Ascending aorta (tissue), 2 donors: Measurements from ENCODE around the gene SLC25A19. TPM values are rescaled to one million over a fixed set of nuclear protein-coding genes. Genes with fewer than 3 reads are reported as not detected.

Source experiments
- DNase-seq, 2 donors: peaks; one replicate each; pipeline ENCODE4 v3.0.0-alpha.2; 2019; ENCODE audit warnings: low spot score in 2 of 2
- H3K27ac ChIP-seq, 2 donors: fragments of 200-600 bp; sonication (generic); one replicate each; pipeline ENCODE4 v1.5.1; 2016 to 2017; ENCODE audit warnings: mild to moderate bottlenecking in 1 of 2
- H3K27me3 ChIP-seq: fragments of 200-600 bp; sonication (generic); one replicate; pipeline ENCODE4 v1.5.1; 2017
- H3K36me3 ChIP-seq, 2 donors: fragments of 200-600 bp; sonication (generic); one replicate each; pipeline ENCODE4 v1.5.1; 2016
- H3K4me1 ChIP-seq, 2 donors: fragments of 200-600 bp; sonication (generic); one replicate each; pipeline ENCODE4 v1.5.1; 2016 to 2017; ENCODE audit warnings: mild to moderate bottlenecking in 1 of 2
- H3K4me3 ChIP-seq, 2 donors: fragments of 200-600 bp; sonication (generic); one replicate each; pipeline ENCODE4 v1.5.1; 2016 to 2017; ENCODE audit warnings: mild to moderate bottlenecking in 1 of 2
- H3K9me3 ChIP-seq, 2 donors: fragments of 200-600 bp; sonication (generic); one replicate each; pipeline ENCODE4 v1.5.1; 2016
- intact Hi-C: fragments of 100-400 bp; cut with DNase I; formaldehyde crosslinking; loops from one replicate; pipeline ENCODE4 v1.15.1; 2023
- total RNA-seq: library from RNA; depleted of rRNA; stranded (reverse); fragments of >200 nt; gene quantifications from one replicate; pipeline ENCODE4 v1.1.0, GENCODE V29; 2016
- TF ChIP-seq, protein P1 (sequence below), 3 experiments: fragments of 200-600 bp in 2 of 3; fragments of 450-650 bp in 1 of 3; sonication (generic) in 2 of 3; IDR thresholded peaks; one replicate each; pipeline ENCODE4 v1.5.1; 2016 to 2019; ENCODE audit warnings: antibody characterized with exemption in 3 of 3, mild to moderate bottlenecking in 1 of 3, moderate library complexity in 1 of 3

The SLC25A19 gene
- total RNA-seq, 1 donor from 2014 or later: 1.3 TPM

DNA sequence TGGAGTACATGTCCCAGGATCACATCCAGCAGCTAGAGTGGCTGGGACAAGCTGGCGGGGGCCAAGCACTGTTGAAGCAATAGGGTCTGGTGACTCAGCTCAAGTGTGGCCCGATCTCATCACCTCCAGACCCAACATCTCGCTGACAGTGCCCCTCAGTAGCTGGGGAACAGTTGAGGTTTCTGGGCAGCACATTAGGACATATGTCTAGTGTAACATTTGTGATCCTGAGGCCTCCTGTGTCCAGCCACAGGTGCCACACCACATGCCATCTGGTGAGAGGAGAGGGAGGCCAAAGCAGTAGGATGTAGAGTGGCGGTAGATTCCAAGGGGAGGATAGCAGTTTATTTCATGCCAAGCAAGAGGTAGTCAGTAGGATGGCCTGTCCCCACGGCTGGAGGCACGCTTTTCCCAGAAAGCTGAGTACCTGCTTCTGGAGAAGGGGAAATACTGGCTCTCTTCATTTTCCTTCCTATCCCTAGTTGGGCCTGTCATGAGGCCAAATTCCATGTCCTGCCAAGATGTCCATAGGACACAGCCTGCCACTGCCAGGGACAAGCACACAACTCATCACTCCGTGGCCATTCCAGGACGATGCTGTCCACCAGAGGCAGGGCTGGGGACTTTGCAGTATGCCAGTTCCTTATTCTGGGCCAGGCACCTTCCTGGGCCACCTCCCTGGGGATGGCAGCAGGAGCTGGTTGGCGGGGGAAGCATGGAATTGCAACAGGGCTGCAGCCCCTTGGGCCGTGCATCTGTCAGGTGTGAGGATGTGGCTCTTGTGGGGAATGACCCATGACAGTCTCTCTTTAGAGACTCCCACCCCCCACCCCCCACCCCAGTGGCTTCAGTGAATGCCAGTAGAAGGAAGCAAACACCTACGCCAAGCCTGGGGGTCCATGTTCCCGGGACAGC, 51.9 kb downstream of the SLC25A19 start:
- TF ChIP-seq, protein P1, sequence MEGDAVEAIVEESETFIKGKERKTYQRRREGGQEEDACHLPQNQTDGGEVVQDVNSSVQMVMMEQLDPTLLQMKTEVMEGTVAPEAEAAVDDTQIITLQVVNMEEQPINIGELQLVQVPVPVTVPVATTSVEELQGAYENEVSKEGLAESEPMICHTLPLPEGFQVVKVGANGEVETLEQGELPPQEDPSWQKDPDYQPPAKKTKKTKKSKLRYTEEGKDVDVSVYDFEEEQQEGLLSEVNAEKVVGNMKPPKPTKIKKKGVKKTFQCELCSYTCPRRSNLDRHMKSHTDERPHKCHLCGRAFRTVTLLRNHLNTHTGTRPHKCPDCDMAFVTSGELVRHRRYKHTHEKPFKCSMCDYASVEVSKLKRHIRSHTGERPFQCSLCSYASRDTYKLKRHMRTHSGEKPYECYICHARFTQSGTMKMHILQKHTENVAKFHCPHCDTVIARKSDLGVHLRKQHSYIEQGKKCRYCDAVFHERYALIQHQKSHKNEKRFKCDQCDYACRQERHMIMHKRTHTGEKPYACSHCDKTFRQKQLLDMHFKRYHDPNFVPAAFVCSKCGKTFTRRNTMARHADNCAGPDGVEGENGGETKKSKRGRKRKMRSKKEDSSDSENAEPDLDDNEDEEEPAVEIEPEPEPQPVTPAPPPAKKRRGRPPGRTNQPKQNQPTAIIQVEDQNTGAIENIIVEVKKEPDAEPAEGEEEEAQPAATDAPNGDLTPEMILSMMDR (IDR thresholded peaks at IDR 0.05): no peak

DNA sequence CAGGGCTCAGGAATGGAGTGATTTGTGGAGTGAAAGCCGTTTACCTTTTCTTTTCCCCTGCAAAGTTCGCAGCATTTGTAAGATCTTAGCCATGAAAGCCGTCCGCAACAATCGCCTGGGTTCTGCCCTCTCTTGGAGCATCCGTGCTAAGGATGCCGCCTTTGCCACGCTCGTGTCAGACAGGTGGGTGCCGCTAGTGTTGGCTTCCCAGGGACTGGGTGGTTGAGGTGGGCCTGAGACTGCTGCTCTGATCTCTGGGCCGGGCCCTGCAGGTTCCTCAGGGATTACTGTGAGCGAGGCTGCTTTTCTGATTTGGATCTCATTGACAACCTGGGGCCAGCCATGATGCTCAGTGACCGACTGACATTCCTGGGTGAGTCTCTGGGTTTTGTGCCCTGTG, 56.4 kb downstream of the SLC25A19 start:
- intact Hi-C loops: no loop called here
- DNase-seq: no peak
- Histone ChIP-seq H3K36me3 (peaks cover 74 to 81% of the 10 kb centered on the region in 2 donors), H3K4me3 (no peak overlapping the region), H3K4me1 (no peaks in the 10 kb centered on the region), H3K9me3 (no peaks in the 10 kb centered on the region), H3K27me3 (no peaks in the 10 kb centered on the region), H3K27ac (no peak overlapping the region)
- TF ChIP-seq, protein P1 (IDR thresholded peaks at IDR 0.05): no peak

More for the DNA sequence above, 51.9 kb downstream of the SLC25A19 start:
- Histone ChIP-seq H3K27me3 (no peaks in the 10 kb centered on the region), H3K36me3 (peaks cover 84 to 91% of the 10 kb centered on the region in 2 donors), H3K4me1 (no peaks in the 10 kb centered on the region), H3K27ac (no peak overlapping the region), H3K4me3 (no peak overlapping the region), H3K9me3 (no peaks in the 10 kb centered on the region)
- intact Hi-C loops: loop anchor here (1.0 kb wide), 1 partner anchor 123 kb away; no protein-coding TSS in a partner anchor
- no peak for DNase-seq

DNA sequence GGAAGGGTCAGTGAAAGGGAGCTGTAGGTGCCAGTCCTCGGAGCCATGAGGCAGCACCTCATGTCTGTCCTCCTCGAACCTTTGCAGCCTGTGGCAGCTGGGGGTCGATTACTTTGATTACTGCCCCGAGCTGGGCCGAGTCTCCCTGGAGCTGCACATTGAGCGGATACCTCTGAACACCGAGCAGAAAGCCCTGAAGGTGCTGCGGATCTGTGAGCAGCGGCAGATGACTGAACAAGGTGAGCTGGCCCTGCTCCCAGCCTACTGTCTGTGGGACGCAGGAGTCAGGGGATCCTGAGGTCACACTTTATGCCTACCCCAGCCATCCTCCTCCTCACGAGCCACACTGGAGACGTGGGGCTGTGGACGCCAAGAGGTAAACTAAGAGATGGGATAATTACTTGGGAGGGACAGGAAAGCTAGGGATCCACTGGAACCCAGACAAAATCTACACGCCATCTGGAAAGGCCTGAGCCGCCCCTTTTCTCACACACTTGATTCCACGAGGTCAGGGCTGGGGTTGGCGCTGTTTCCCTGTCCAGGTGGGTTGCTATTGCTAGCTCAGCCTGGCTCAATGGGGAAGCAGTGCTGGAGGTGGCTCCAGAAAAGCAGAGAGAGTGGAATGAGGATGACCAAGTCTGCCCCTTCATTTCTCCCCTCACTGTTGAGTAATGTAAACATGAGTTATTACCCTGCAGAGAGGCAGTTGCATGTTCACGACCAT, 57.3 kb downstream of the SLC25A19 start:
- Histone ChIP-seq H3K4me1 (no peaks in the 10 kb centered on the region), H3K27ac (no peak overlapping the region), H3K36me3 (peaks cover 70 to 76% of the 10 kb centered on the region in 2 donors), H3K4me3 (no peak overlapping the region), H3K27me3 (no peaks in the 10 kb centered on the region), H3K9me3 (no peaks in the 10 kb centered on the region)
- intact Hi-C loops: no loop called here
- DNase-seq: no peak
- TF ChIP-seq, protein P1 (IDR thresholded peaks at IDR 0.05): no peak

DNA sequence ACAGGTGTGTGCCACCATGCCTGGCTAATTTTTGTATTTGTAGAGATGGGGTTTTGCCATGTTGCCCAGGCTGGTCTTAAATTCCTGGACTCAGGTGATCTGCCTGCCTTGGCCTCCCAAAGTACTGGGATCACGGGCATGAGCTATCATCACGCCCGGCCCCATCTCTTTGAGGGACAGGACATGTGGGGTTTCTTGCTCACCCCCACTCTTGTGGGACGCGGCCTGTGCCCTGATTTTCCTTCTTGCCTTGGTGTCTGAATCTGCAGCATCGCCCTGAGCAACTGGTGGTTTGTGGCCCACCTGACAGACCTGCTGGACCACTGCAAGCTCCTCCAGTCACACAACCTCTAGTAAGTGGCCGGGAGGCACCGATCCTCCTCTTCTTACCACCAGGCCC, 58.2 kb downstream of the SLC25A19 start:
- no peaks in the 10 kb centered on the region for H3K4me1 ChIP-seq
- intact Hi-C loops: no loop called here
- TF ChIP-seq, protein P1 (IDR thresholded peaks at IDR 0.05): no peak
- no peak overlapping the region for H3K27ac ChIP-seq
- H3K27me3 ChIP-seq: no peaks in the 10 kb centered on the region
- H3K4me3 ChIP-seq: no peak overlapping the region
- H3K36me3 ChIP-seq: peaks cover 75 to 76% of the 10 kb centered on the region in 2 donors
- no peaks in the 10 kb centered on the region for H3K9me3 ChIP-seq
- no peak for DNase-seq

DNA sequence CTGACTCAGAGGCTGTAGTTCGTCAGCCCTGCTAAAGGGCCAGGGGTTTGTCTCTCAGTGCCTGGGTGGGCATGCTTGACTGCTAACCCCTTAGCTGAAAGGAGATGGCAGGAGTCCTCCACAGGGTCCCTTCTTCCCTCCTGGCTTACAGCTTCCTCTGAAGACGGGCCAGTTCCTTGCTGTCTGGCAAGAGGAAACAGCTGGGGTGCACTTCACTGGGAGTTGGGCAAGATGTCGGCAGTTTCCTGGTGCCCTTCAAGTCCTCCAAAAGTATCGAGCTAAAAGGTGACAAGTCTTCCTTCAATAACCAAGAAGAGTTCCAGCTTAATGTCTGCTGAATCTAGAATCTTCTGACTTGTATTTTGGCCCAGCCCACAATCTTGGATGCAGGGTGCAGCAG, 60.4 kb downstream of the SLC25A19 start:
- no peak overlapping the region for H3K4me3 ChIP-seq
- no peaks in the 10 kb centered on the region for H3K4me1 ChIP-seq
- no peaks in the 10 kb centered on the region for H3K9me3 ChIP-seq
- peaks cover 67 to 78% of the 10 kb centered on the region in 2 donors for H3K36me3 ChIP-seq
- H3K27me3 ChIP-seq: no peaks in the 10 kb centered on the region
- intact Hi-C loops: no loop called here
- peak overlapping the region in 1 of 2 donors; percentile 19 for H3K27ac ChIP-seq
- no peak for DNase-seq
- TF ChIP-seq, protein P1 (IDR thresholded peaks at IDR 0.05): no peak
